HG03378 (cell line): ENCODE results near the gene VPS37B.
"Not testable (repeated sequence)": the region's sequence is repeated elsewhere in the genome, so short reads cannot be mapped to it uniquely, and the experiment has no call there.

Experiments
- ATAC-seq: cut with Tn5 transposase; IDR thresholded peaks from one replicate; pipeline ENCODE4 v1.9.1; 2021; ENCODE audit warnings: mild to moderate bottlenecking, moderate library complexity; ENCODE audit not compliant: unreplicated experiment

Gene VPS37B

DNA sequence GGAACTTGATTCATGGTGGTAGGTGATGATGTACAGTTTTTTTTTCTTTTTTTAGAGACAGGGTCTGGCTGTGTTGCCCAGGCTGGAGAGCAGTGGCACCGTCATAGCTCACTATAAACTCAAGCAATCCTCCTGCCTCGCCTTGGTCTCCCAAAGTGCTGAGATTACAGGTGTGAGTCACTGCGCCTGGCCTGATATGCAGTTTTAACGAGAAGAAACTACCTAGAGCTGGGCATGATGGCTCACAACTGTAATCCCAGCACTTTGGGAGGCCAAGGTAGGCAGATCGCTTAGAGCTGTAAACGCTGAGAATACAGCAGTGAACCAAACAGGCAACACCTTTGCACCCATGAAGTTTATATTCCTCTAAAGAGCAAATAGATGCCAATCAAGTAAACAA lies 13.0 kb upstream of the VPS37B start:
- no peak for ATAC-seq

GRCh38 chr12:122905258-122905657 lies 9.3 kb upstream of the VPS37B start:
- ATAC-seq, result not testable (repeated sequence)

GRCh38 chr12:122903693-122904034 lies 7.7 kb upstream of the VPS37B start:
- no peak for ATAC-seq

DNA sequence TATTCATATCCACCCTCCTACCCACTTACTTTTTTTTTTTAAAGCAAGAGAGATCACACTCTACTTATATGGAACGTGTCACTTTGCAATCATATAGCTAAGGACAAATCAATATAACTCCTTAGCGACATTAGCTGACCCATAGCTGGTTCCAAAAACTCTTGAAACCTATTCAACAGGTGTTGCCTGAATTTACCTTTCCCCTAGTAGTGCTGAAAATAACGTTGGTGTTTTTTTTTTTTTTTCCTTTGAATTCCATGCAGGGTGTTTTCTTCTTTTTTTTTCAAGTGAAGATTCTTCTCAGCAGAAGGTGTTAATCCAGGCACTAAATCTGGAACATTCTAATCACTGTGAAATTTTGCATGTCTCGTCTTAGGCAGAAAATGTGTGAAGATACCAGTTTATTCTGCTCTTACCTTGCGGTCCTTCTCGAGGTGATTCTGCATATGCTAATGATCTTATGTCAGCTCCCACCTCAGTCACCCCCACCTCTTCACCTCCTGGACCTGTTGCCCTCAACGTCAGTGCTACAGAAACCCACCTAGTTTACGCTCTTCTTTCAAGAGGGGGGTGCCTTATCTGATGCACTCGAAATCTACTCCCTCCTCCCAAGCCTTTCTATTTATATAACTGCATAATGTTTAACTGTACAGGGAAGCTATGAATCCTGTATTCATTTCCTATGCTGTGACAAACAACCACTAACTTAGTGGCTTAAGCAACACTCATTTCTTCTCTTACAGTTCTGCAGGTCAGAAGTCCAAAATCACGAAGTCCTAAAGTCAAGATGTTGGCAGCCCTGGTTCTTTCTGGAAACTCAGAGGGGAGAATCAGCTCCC lies 7.1 kb upstream of the VPS37B start:
- ATAC-seq, result no peak

DNA sequence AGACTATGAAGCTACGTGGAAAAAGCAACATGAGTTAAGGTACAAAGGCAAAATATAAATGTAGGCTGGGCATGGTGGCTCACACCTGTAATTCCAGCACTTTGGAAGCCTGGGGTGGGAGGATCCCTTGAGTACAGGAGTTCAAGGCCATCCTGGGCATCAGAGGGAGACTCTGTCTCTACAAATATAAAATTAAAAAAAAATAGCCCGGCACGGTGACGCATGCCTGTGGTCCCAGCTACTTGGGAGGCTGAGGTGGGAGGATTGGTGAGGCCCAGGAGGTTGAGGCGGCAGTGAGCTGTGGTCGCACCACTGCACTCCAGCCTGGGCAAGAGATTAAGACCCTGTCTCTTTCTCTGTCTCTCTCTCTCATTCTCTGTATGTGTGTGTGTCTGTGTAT lies 4.0 kb upstream of the VPS37B start:
- ATAC-seq, result no peak

DNA sequence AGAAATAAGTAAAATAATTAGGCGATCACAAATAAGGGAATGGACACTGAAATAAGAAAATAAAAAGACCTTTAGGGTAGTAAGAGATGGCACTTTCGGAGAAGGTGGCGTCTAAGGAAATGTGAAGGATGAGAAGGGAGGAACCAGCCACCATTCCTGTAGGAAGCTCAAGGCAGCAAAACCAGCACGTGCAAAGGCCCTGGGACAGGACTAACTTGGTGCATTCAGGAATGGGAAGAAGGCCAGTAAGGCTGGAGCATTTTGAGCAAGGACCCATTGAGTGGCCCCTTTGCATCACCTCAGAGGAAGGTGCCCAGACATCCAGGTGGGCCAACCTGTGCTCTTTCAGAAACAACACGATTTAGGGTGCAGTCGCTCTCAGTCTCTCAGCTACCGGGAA lies 738 bp upstream of the VPS37B start:
- no peak for ATAC-seq

DNA sequence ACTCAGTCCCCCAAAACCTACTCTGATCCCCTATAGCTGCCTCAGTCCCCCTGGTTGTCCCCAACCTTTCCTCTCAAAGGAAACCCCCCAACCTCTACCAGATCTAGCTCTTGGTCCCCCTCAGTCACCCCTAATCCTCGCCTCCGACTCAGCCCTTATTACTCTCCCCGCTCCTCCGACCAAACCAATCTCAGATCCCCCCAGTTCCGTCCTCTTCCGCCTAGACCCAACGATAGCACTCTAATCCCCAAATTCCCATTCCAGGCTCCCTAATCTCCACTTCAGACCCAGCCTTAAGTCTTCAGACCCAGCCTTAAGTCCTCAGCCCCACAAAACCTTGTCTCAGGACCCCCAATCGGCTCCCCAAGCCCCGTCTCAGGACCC lies 612 bp downstream of the VPS37B start:
- no peak for ATAC-seq

GRCh38 chr12:122894193-122895121 lies 1.5 kb downstream of the VPS37B start:
- no peak for ATAC-seq

DNA sequence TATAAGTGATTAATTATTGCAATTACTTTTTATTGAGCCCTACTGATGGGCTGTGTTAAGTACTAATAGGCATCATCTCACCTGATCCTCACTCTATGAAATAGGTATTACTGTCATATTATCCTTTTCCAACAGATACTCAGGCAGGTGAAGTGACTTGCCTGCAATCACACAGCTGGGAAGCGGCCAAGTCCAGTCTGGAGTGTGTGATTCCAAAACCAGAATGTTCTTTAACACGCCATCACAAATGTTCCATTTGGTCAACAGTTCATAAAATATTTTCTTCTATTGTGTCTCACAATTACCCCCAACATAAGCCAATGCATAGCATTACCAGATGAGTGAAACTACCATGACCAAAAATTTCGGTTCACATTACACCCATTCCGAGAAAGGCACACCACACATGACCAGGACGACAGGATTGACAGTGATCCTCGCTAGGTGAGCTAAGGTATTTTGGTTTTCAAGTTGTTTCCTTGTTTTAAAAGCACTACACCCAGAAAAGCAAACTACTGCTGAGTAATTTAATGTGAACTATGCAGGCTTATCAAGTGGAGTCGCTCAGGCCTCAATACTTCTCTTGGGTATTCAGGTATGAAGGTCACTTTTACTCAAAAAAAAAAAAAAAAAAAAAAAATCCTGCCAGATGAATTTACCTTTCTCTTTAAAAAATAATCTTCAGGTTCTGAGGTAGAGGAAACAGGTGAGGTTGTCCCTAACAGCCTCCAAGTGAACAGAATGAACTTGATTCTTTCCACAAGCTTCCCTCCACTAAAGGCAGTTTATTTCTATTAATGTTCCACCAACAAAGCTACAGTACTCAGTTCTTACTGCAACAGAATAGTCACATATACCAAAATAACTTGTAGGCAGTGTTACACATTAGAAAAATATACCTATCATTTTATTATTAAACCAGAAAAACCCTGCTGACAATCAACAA lies 2.4 kb downstream of the VPS37B start:
- ATAC-seq, result no peak

DNA sequence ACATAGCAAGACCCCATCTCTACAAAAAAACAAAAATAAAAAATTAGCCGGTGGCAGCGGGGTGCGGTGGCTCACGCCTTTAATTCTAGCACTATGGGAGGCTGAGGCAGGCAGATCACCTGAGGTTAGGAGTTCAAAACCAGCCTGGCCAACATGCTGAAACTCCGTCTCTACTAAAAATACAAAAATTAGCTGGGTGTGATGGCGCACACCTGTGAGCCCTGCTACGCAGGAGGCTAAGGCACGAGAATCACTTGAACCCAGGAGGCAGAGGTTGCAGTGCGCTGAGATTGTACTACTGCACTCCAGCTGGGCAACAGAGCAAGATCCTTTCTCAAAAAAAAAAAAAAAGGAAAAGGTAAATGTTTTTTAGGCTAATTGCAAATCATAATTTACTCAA lies 3.2 kb downstream of the VPS37B start:
- ATAC-seq, result not testable (repeated sequence)

DNA sequence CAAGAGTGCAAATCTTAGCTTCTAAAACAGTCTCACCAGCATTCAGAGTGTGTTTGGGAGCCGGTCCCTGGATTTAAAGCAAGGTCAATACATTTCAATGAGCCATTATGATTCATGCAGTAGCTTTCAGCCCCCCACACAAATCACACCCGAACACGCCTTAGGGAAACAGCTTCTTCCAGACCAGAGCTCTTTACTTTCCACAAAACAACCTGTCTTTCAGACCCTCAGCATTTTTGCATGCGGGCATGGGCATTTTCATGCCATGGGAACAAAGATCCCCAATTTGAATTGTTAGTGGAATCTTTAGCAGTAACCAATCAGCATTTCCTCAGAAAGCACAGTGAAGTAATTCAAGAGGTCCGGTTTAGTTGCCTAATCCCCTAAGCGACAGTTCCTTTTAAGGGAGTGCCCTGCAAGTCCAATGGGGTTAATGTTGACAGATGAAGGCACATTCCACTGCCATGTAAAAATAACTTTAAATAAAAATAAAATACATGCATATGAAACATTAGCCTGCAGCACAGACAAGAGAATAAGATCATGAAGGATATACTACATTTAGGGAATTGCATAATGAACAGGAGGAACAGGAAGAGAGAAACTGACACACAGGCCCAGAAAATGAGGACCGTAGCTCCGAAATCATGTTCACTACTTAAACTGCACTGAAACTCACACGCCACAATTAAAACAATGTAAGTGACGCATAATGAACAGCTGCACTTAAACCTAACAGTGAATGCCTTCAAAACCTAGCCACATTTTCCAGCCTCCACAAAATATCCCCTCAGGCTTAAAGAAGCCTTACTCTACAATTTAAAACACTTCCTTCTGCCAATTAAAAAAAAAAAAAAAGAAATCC lies 4.0 kb downstream of the VPS37B start:
- ATAC-seq, result no peak

DNA sequence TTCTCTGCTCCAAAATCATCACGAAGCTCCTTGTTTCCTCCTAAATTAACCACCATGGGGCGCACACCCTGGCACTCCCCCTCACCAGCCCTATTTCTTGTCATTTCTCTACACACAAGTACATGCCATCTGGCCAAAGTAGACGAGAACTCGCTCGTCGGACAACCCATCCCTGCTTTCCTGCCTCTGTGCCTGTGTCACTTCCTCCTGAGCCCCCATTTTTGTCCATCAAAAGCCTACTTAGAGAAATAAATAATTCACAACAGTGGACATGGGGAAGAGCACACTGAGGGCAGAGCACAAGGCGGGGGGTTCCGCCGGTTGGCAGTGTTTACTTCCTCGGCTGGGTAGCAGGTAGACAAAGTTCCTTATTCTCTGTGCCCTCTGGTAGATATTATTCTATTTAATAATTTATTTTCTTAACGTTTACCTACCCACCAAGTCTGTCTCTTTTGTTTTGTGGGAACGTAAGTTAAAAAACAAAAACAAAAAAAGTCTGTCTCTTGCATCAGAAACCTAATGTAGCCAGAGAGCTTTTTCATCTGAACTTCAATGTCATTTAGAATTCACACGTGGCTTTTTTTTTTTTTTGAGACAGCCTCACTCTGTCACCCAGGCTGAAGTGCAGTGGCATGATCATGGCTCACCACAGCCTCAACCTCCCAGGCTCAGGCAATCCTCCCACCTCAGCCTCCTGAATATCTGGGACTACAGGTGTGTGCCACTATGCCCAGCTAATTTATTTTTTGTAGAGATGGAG lies 6.0 kb downstream of the VPS37B start:
- no peak for ATAC-seq

DNA sequence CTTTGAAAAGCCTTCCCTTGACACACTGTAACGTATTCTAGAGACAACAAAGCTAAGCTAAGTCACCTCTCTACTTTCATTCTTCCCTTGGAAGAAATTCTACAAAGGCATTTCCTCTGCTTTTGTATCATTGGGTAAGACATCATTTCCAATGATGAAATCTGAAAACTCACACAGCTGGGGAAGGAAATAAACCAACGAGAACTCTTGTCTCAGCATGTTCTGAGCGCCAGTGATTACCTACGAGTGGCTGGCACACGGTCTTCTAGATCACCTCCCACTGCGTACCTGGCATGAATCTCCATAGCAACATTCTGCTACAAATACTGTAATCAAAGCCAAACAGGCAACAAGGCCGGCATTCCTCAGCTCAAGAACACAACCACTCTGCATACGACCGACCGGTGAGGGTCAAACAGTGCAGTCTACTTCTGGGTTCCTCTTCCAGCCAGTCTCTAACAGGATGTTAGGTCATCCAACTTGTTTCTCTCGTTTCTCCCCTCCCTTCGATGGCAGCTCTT lies 7.6 kb downstream of the VPS37B start:
- ATAC-seq, result peak; percentile 25

DNA sequence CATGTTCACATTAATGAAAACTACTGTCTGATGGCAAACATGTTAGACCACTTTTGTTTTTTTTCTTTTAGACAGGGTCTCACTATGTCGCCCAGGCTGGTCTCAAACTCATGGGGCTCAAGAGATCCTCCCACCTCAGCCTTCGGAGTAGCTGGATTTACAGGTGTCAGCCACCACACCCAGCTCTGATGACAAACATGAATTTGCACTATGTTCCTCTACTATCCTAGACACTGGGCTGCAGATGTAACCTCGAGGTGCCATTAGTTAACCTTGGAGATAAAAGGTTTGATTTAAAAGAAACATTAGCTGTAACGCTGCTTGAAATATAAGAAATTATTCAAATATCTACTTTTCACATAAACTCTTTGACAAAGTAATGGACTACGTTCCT lies 8.1 kb downstream of the VPS37B start:
- ATAC-seq, result peak; percentile 15

GRCh38 chr12:122886851-122887818 lies 8.8 kb downstream of the VPS37B start:
- peak; percentile 84 for ATAC-seq

DNA sequence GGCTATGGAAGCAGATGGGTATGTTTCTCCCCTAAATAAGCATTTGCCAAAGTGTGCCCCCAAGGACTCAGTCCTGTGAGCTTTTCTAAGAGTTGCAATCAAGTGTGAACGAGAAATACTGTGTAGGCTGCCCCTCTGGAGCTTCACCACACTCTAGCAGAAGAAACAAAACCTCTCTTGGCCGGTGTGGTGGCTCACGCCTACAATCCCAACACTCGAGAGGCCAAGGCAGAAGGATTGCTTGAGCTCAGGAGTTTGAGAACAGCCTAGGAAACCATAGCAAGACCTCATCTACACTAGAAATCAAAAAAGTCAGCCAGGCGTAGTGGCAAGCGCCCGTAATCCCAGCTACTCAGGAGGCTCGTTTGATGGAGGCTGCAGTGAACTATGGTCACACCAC lies 9.8 kb downstream of the VPS37B start:
- ATAC-seq, result no peak

DNA sequence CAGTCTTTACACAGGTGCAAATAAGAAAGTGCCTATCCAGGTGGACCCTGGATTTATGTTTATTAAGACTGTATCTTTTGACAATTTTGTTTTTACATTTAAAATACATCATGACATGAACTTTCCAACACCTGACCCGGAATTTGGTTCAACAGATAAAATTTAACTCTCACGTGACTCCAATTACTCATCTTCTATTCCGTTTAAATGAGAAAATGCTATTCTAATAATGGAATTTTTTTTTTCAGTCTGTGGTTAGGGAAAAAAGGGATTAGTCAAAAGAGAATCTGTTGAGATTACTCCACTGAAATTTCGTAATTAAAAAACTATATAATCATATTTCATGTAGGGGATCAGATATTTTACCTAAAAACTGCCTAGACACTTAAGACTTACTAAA lies 11.1 kb downstream of the VPS37B start:
- no peak for ATAC-seq
